Hepatocyte (in vitro differentiated cells): Measurements from ENCODE around the gene MDP1. TPM values are rescaled to one million over a fixed set of nuclear protein-coding genes. Genes with fewer than 3 reads are reported as not detected.

Experiments used
- DNase-seq: peaks from one replicate; pipeline ENCODE4 v3.0.0-alpha.2; 2016; ENCODE audit warnings: low spot score
- H2AFZ ChIP-seq: fragments of 200-600 bp; sonication (generic); 2 replicates; pipeline ENCODE4 v1.6.0; 2016; ENCODE audit warnings: antibody characterized with exemption, mild to moderate bottlenecking
- H3K27ac ChIP-seq: fragments of 200-600 bp; sonication (generic); 2 replicates; pipeline ENCODE4 v1.5.1; 2016; ENCODE audit warnings: mild to moderate bottlenecking
- H3K27me3 ChIP-seq: fragments of 200-600 bp; sonication (generic); 2 replicates; pipeline ENCODE4 v1.6.1; 2016
- H3K36me3 ChIP-seq: fragments of 200-600 bp; sonication (generic); replicated peaks from 2 replicates; pipeline ENCODE4 v1.5.1; 2016; ENCODE audit warnings: low read depth; ENCODE audit not compliant: insufficient read depth
- H3K4me1 ChIP-seq: fragments of 200-600 bp; sonication (generic); 2 replicates; pipeline ENCODE4 v1.5.1; 2016; ENCODE audit warnings: mild to moderate bottlenecking, moderate library complexity; ENCODE audit not compliant: insufficient read depth
- H3K4me2 ChIP-seq: fragments of 200-600 bp; sonication (generic); 2 replicates; pipeline ENCODE4 v1.6.0; 2016
- H3K4me3 ChIP-seq: fragments of 200-600 bp; sonication (generic); 2 replicates; pipeline ENCODE4 v1.5.1; 2016; ENCODE audit warnings: mild to moderate bottlenecking
- H3K79me2 ChIP-seq: fragments of 200-600 bp; sonication (generic); 2 replicates; pipeline ENCODE4 v1.6.0; 2017; ENCODE audit warnings: mild to moderate bottlenecking
- H3K9me2 ChIP-seq: fragments of 200-600 bp; sonication (generic); replicated peaks from 2 replicates; pipeline ENCODE4 v1.6.0; 2017; ENCODE audit warnings: mild to moderate bottlenecking; ENCODE audit not compliant: insufficient read depth
- H3K9me3 ChIP-seq: fragments of 200-600 bp; sonication (generic); 2 replicates; pipeline ENCODE4 v1.5.1; 2016; ENCODE audit warnings: low read depth, mild to moderate bottlenecking
- H4K20me1 ChIP-seq: fragments of 200-600 bp; sonication (generic); 2 replicates; pipeline ENCODE4 v1.6.0; 2016; ENCODE audit warnings: mild to moderate bottlenecking; ENCODE audit not compliant: insufficient read depth, poor library complexity, severe bottlenecking
- CTCF ChIP-seq: fragments of 200-600 bp; sonication (generic); IDR thresholded peaks from 2 replicates; pipeline ENCODE4 v1.5.1; 2016; ENCODE audit warnings: antibody characterized with exemption, mild to moderate bottlenecking; ENCODE audit not compliant: poor library complexity
- EZH2 ChIP-seq: fragments of 200-600 bp; sonication (generic); IDR thresholded peaks from 2 replicates; pipeline ENCODE4 v1.6.1; 2016; ENCODE audit warnings: antibody characterized with exemption, mild to moderate bottlenecking, borderline replicate concordance
- EZH2phosphoT487 ChIP-seq: fragments of 200-600 bp; sonication (generic); IDR thresholded peaks from one replicate; pipeline ENCODE4 v1.6.1; 2018; ENCODE audit warnings: antibody characterized with exemption, mild to moderate bottlenecking, low read depth, moderate library complexity; ENCODE audit not compliant: unreplicated experiment, severe bottlenecking
- WGBS: methylation state at CpG from one replicate; pipeline ENCODE4 v1.1.6; 2016; ENCODE audit warnings: low lambda C conversion rate; ENCODE audit errors: missing lambda C conversion rate; 5-methylcytosine and 5-hydroxymethylcytosine counted together
- polyA plus RNA-seq: library from polyadenylated mRNA; unstranded; fragments of >200 nt; fragmentation: Nextera tagmentation; extraction: Ambion mirVana; gene quantifications from 2 replicates; pipeline ENCODE4 v1.2.1, GENCODE V29; 2016
- total RNA-seq: library from RNA; depleted of rRNA; stranded (reverse); fragments of >200 nt; gene quantifications from 2 replicates; pipeline ENCODE4 v1.2.3, GENCODE V29; 2014

MDP1 gene
- total and polyA plus RNA-seq, 2 experiments from 2014 or later: 8.0 to 16.1 TPM

DNA sequence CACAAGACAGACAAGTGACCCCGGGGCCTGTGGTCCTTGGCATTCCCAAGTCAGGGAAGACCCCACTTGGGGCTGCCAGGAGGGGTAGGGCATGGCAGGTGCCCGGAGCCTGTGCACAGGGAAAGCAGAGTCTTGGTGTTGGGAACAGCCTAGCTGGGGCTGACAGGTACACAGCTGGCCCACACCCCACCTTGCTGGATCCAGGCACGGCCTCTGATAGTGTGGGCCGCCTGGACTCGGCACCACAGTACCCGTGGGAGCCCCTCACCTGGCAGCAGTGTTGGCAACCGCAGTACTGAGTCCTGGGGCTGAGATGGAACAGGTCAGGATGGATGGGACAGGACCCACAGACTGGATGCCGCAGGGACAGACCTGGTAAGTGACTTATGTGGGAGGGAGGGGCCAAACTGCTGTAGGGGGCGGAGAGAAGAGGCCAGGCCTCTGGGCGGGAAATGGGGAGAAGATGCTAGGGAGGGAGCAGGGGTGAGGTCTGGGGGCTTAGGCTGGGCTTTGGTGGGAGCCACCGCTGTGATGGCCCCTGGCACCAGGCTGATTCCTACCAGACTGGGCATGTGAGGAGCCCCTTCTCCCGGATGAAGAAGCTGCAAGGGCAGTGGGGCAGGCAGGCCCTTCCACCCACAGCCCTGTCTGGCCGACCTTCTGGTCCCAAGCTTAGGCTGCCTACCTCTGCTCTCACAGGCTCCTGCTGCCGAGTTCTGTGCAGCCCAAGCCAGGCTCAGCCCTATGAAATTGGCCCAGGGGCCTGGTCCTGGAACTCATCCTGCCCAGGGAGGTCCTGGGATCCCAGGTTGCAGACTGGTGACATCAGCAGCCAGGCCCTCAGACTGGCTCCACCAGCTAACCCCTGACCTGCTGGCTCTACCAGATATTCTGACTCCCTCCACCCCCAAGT is 47.2 kb upstream of the MDP1 start, which contains the start of gene TGM1:
TSS of gene TGM1 (minus strand) at position 357 of the 913 bp plus-strand sequence. CDS start 825 bp downstream, outside the sequence.
- 67% methylated on average over 11 of the region's 14 CpGs for WGBS
- Histone ChIP-seq H3K79me2 (no peaks in the 10 kb centered on the region), H3K4me1 (no peaks in the 10 kb centered on the region), H3K4me2 (no peak within 1 kb of the TSS), H3K4me3 (no peak within 1 kb of the TSS), H3K27me3 (no peaks in the 10 kb centered on the region), H3K9me3 (no peaks in the 10 kb centered on the region), H4K20me1 (no peaks in the 10 kb centered on the region), H3K36me3 (no peaks in the 10 kb centered on the region), H3K27ac (no peak within 1 kb of the TSS), H3K9me2 (no peaks in the 10 kb centered on the region), H2AFZ (no peak within 1 kb of the TSS)
- no peak for TF ChIP-seq EZH2
- no peak for TF ChIP-seq EZH2phosphoT487
- no peak for TF ChIP-seq CTCF
- DNase-seq: no peak

DNA sequence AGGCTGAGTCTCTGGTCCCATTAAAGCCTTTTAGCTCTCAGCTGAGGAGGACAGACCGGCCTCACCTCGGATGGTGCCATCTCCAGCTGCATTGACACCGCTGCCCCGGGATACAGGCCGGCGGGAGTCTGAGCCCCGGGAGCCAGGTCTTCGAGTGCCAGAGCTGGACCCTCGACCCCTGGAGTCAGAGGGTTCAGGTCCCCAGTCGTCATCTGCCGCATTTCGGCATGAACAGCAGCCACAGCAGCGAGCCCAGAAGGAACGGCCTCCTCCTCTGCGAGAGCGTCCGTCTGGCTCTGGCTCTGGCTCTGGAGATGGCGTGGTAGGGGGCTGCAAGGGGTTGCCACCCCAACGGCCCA is 46.1 kb upstream of the MDP1 start:
- WGBS: 96% methylated on average over 19 of the region's 19 CpGs

GRCh38 chr14:24261256-24261968 is 45.5 kb upstream of the MDP1 start:
- Histone ChIP-seq H3K27ac (no peak overlapping the region), H4K20me1 (no peaks in the 10 kb centered on the region), H3K36me3 (no peaks in the 10 kb centered on the region), H2AFZ (no peak overlapping the region), H3K9me2 (no peaks in the 10 kb centered on the region), H3K9me3 (no peaks in the 10 kb centered on the region), H3K27me3 (no peaks in the 10 kb centered on the region), H3K79me2 (no peaks in the 10 kb centered on the region), H3K4me2 (no peak overlapping the region), H3K4me3 (no peak overlapping the region), H3K4me1 (no peaks in the 10 kb centered on the region)
- TF ChIP-seq CTCF (no peak), EZH2 (no peak), EZH2phosphoT487 (no peak)
- 94% methylated on average over 20 of the region's 20 CpGs for WGBS
- no peak for DNase-seq

More for the DNA sequence above, 46.1 kb upstream of the MDP1 start:
- Histone ChIP-seq H4K20me1 (no peaks in the 10 kb centered on the region), H3K4me3 (no peak overlapping the region), H3K9me3 (no peaks in the 10 kb centered on the region), H3K27ac (no peak overlapping the region), H3K4me1 (no peaks in the 10 kb centered on the region), H3K4me2 (no peak overlapping the region), H2AFZ (no peak overlapping the region), H3K9me2 (no peaks in the 10 kb centered on the region), H3K27me3 (no peaks in the 10 kb centered on the region), H3K36me3 (no peaks in the 10 kb centered on the region), H3K79me2 (no peaks in the 10 kb centered on the region)
- no peak for DNase-seq
- TF ChIP-seq EZH2phosphoT487: no peak
- TF ChIP-seq EZH2: no peak
- no peak for TF ChIP-seq CTCF
